Measurements from ENCODE around the gene KCNN1. TPM values are rescaled to one million over a fixed set of nuclear protein-coding genes. Genes with fewer than 3 reads are reported as not detected.

Gene KCNN1
- total RNA-seq, 1 experiment from 2014 or later, result 0.61 TPM

- H3K9me3 ChIP-seq (ENCODE audit: control insufficient read depth in 1 of 2, insufficient read depth in 1 of 2, low read depth in 1 of 2, low read length in 2 of 2), result no peaks in the 10 kb centered on the region
- no peaks in the 10 kb centered on the region for H3K36me3 ChIP-seq (ENCODE audit: control insufficient read depth in 1 of 2, insufficient read depth in 2 of 2, low read length in 2 of 2)
- ChIA-PET POLR2A (interaction anchor here (0.9 to 1.3 kb wide), 2 partner anchors 49 to 88 kb away, joined by 3 to 7 read pairs; no protein-coding TSS in a partner anchor), CTCF (interaction anchor here (0.9 to 2.6 kb wide), 4 partner anchors 12 to 49 kb away, joined by 3 to 18 read pairs (median 6); no protein-coding TSS in a partner anchor), RAD21 (ENCODE audit: low non-redundant PET in 1 of 2, low total read pairs in 2 of 2, uncharacterized antibody in 2 of 2, unreplicated experiment in 2 of 2) (no interaction called here)
- H3K27ac ChIP-seq (ENCODE audit: low read depth, low read length), result peak overlapping the region; percentile 23; the same call in 1 of the 2 replicates
- no peaks in the 10 kb centered on the region for H3K79me2 ChIP-seq (ENCODE audit: insufficient read depth, low read length)
- ATAC-seq, result no peak
- H3K4me2 ChIP-seq (ENCODE audit: low read length), result peak overlapping the region; percentile 96
- H3K4me3 ChIP-seq (replicated peaks in 1 of 2; ENCODE audit: low read depth in 1 of 2, low read length in 2 of 2), result peak overlapping the region in 1 of 2 experiments; percentile 57; a peak in 2 of 4 replicates
- peaks cover 36 to 64% of the 10 kb centered on the region in 2 experiments for H3K4me1 ChIP-seq (ENCODE audit: control insufficient read depth in 1 of 2, insufficient read depth in 2 of 2, low read length in 2 of 2)
- BruUV-seq (replicated peaks), result no TSS peak
- H2AFZ ChIP-seq (ENCODE audit: low read depth, low read length, poor library complexity, severe bottlenecking), result no peak overlapping the region
- no peak for DNase-seq (ENCODE audit: low read depth, low spot score)
- H3K9ac ChIP-seq (ENCODE audit: low read length), result no peak overlapping the region
- no peaks in the 10 kb centered on the region for H3K27me3 ChIP-seq (ENCODE audit: insufficient read depth, low read length)
- no peaks in the 10 kb centered on the region for H4K20me1 ChIP-seq (ENCODE audit: insufficient read depth)
- H3K9me2 ChIP-seq (ENCODE audit: insufficient read depth), result no peaks in the 10 kb centered on the region
- TF ChIP-seq REST (IDR thresholded peaks at IDR 0.05; ENCODE audit: low read depth), result no peak
- no peak for TF ChIP-seq EZH2 (IDR thresholded peaks at IDR 0.05)
- no peak for TF ChIP-seq MAX (IDR thresholded peaks at IDR 0.05)
- no peak for TF ChIP-seq ELF1 (IDR thresholded peaks at IDR 0.05; ENCODE audit: borderline replicate concordance, low read depth)
- TF ChIP-seq EZH2phosphoT487 (IDR thresholded peaks at IDR 0.05; ENCODE audit: borderline replicate concordance), result no peak
- TF ChIP-seq ZNF274 (IDR thresholded peaks at IDR 0.05; ENCODE audit: low read depth, low read length), result no peak
- no peak for TF ChIP-seq SIN3A (IDR thresholded peaks at IDR 0.05; ENCODE audit: low read depth)
- TF ChIP-seq POLR2A (IDR thresholded peaks at IDR 0.05; ENCODE audit: borderline replicate concordance, extremely low read depth, insufficient read depth, insufficient read length), result no peak
- no peak for TF ChIP-seq JUND (IDR thresholded peaks at IDR 0.05)
- TF ChIP-seq RAD21 (IDR thresholded peaks at IDR 0.05; ENCODE audit: low read depth), result no peak
- intact Hi-C loops (cut with micrococcal nuclease), result loop anchor here (5.0 kb wide), 1 partner anchor 108 kb away; no protein-coding TSS in a partner anchor
Measured at GRCh38 chr19:17948931-17949930, 17.7 kb upstream of the KCNN1 start.

Measured in HCT116 (cell line).